ENCODE results near the gene POLDIP3. TPM values are rescaled to one million over a fixed set of nuclear protein-coding genes. Genes with fewer than 3 reads are reported as not detected.
A peak's percentile ranks its signal among the peaks of the same experiment; 100 is the strongest.

Gene POLDIP3
- total and polyA plus RNA-seq, 8 donors, result 21.6 to 60.8 (median 34.8) TPM

- peak overlapping the region in 2 of 4 donors; percentile 17 to 92 for H3K4me3 ChIP-seq
- H3K9me3 ChIP-seq, result no peaks in the 10 kb centered on the region
- TF ChIP-seq CTCF (IDR thresholded peaks at IDR 0.05) (no peak), POLR2A (IDR thresholded peaks at IDR 0.05) (no peak), POLR2AphosphoS5 (IDR thresholded peaks at IDR 0.05) (no peak), EP300 (IDR thresholded peaks at IDR 0.05) (no peak)
- H3K36me3 ChIP-seq, result no peaks in the 10 kb centered on the region
- peak in 1 of 2 donors; percentile 9 for DNase-seq
- intact Hi-C loops (cut with DNase I; ENCODE audit: low total_unique reads), result no loop called here
- 59 to 86% (median 74%) methylated on average over 13 to 14 of the region's 14 CpGs for WGBS, 5 donors
- H3K27ac ChIP-seq, result peak overlapping the region; percentile 93 to 98 (median 96)
- H3K4me1 ChIP-seq, result peaks cover 71 to 90% (median 75%) of the 10 kb centered on the region in 4 donors
- H3K27me3 ChIP-seq, result no peaks in the 10 kb centered on the region
Measured at GRCh38 chr22:42643634-42644421, 29.1 kb upstream of the POLDIP3 start.

- no peaks in the 10 kb centered on the region for H3K36me3 ChIP-seq
Measured at GRCh38 chr22:42642806-42643633, 28.3 kb upstream of the POLDIP3 start.

GRCh38 chr22:42641801-42642413, 27.2 kb upstream of the POLDIP3 start:
- no peak for TF ChIP-seq CTCF (IDR thresholded peaks at IDR 0.05)
- no peak for TF ChIP-seq POLR2AphosphoS5 (IDR thresholded peaks at IDR 0.05)
- no peak for TF ChIP-seq POLR2A (IDR thresholded peaks at IDR 0.05)
- no peak for TF ChIP-seq EP300 (IDR thresholded peaks at IDR 0.05)

More at GRCh38 chr22:42642806-42643633, 28.3 kb upstream of the POLDIP3 start:
- WGBS, 5 donors, result 40 to 58% (median 44%) methylated on average over 9 to 12 of the region's 12 CpGs
- DNase-seq, result peak; percentile 60 to 84
- intact Hi-C loops (cut with DNase I; ENCODE audit: low total_unique reads), result no loop called here
- Histone ChIP-seq H3K9me3 (no peaks in the 10 kb centered on the region), H3K4me1 (peaks cover 66 to 85% (median 68%) of the 10 kb centered on the region in 4 donors), H3K27me3 (no peaks in the 10 kb centered on the region), H3K27ac (peak overlapping the region; percentile 93 to 98 (median 96)), H3K4me3 (no peak overlapping the region)
- peak in 1 of 3 donors; percentile 45 for TF ChIP-seq POLR2AphosphoS5 (IDR thresholded peaks at IDR 0.05)
- TF ChIP-seq POLR2A (IDR thresholded peaks at IDR 0.05), result no peak

GRCh38 chr22:42639541-42640241, 25.0 kb upstream of the POLDIP3 start:
- Histone ChIP-seq H3K4me3 (no peak overlapping the region), H3K27ac (peak overlapping the region in 1 of 5 donors; percentile 17), H3K27me3 (no peaks in the 10 kb centered on the region), H3K4me1 (peaks cover 42 to 69% (median 51%) of the 10 kb centered on the region in 4 donors), H3K36me3 (peaks cover 12 to 24% (median 21%) of the 10 kb centered on the region in 4 donors), H3K9me3 (no peaks in the 10 kb centered on the region)
- TF ChIP-seq CTCF (IDR thresholded peaks at IDR 0.05) (no peak), POLR2A (IDR thresholded peaks at IDR 0.05) (no peak), POLR2AphosphoS5 (IDR thresholded peaks at IDR 0.05) (no peak), EP300 (IDR thresholded peaks at IDR 0.05) (no peak)
- no peak for DNase-seq
- 79 to 86% (median 85%) methylated on average over 9 of the region's 9 CpGs for WGBS, 5 donors
- intact Hi-C loops (cut with DNase I; ENCODE audit: low total_unique reads), result no loop called here

More at GRCh38 chr22:42641801-42642413, 27.2 kb upstream of the POLDIP3 start:
- WGBS, 5 donors, result 55 to 72% (median 57%) methylated on average over 9 of the region's 9 CpGs
- Histone ChIP-seq H3K4me3 (no peak overlapping the region), H3K27me3 (no peaks in the 10 kb centered on the region), H3K27ac (peak overlapping the region; percentile 19 to 98 (median 96)), H3K36me3 (peaks cover 0 to 4% (median 0%) of the 10 kb centered on the region in 4 donors), H3K9me3 (no peaks in the 10 kb centered on the region), H3K4me1 (peaks cover 55 to 74% (median 59%) of the 10 kb centered on the region in 4 donors)
- DNase-seq, result no peak
- intact Hi-C loops (cut with DNase I; ENCODE audit: low total_unique reads), result no loop called here
